Activated CD4-positive, CD25-positive, alpha-beta regulatory T cell treated with anti-CD3 and anti-CD28 coated beads, Interleukin-2, amount 50 U/mL, for 24 hours (primary cell): ENCODE data around the gene SLC25A44.

ENCODE experiments used
- ATAC-seq, 2 donors: fragments of 150-1000 bp; cut with Tn5 transposase; one replicate each; pipeline ENCODE4 v1.10.0; 2021; ENCODE audit warnings: mild to moderate bottlenecking in 1 of 2, moderate library complexity in 1 of 2

Gene SLC25A44, protein sequence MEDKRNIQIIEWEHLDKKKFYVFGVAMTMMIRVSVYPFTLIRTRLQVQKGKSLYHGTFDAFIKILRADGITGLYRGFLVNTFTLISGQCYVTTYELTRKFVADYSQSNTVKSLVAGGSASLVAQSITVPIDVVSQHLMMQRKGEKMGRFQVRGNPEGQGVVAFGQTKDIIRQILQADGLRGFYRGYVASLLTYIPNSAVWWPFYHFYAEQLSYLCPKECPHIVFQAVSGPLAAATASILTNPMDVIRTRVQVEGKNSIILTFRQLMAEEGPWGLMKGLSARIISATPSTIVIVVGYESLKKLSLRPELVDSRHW

DNA sequence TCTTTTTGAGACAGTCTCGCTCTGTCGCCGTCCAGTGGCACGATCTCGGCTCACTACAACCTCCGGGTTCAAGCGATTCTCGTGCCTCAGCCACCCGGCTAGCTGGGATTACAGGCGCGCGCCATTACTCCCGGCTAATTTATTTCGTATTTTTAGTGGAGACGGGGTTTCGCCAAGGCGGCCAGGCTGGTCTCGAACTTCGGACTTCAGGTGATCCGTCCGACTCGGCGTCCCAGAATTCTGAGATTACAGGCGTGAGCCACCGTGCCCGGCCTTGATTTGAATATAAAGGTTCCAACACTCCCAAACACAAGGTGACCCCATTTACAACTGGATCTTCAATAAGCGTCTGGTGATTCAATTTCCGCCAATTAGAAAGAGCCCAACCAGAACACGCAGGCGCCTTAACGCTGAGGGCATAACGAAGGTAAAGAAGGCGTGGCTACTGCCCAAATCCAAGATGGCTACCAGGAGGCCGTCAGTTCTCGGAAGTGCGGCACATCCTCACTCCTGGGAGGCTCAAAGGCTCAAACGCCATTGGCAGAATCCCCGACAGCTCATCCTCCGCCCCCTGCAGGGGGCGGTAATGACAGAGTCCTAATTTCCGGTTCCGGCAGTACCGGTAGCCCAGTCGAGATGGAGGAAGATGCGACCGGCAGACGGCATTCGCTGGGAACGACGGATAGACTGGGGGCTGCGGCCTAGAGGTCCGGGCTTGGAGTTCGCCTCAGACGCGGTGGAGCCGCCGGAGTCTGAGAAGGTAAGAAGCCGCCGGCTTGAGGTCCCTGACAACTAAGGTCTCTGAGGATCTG is at the start of gene SLC25A44:
Gene SLC25A44, plus strand, starts transcription at position 617 of the 812 bp plus-strand sequence. CDS start 5,744 bp downstream, outside the sequence.
- peak; percentile 97 to 98 for ATAC-seq

DNA sequence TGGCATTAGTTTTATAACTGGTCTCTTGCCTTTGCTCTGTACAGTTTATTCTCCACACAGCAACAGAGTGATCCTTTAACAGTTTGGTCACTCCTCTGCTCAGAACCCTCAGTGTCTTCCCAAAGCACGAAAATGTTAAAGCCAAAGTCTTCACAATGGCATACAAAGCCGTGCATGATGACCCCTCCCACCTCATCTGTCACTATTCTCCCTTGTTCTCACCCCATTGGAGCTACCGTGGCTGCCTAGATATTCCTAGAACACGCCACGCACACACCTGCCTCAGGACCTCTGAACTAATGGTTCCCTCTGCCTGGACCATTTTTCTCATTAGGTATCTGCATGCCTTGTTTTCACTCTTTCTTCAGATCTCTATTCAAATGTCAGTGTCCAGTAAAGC is 49.2 kb upstream of the SLC25A44 start:
- no peak for ATAC-seq

DNA sequence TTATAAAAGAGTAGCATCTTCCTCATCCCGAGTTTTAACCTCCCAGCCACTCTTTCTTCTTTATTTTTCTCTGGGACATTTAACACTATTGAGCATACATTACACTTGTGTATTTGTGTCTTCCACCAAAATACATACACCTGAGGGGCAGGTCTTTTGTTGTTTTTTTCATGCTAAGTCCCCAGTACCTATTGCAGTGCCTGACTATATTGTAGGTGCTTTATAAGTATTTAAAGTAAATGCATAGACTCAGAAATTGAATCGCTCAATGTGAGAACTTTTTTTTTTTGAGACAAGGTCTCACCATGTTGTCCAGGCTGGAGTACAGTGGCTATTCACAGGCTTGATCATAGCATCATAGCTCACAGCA is 48.3 kb upstream of the SLC25A44 start:
- ATAC-seq: no peak

DNA sequence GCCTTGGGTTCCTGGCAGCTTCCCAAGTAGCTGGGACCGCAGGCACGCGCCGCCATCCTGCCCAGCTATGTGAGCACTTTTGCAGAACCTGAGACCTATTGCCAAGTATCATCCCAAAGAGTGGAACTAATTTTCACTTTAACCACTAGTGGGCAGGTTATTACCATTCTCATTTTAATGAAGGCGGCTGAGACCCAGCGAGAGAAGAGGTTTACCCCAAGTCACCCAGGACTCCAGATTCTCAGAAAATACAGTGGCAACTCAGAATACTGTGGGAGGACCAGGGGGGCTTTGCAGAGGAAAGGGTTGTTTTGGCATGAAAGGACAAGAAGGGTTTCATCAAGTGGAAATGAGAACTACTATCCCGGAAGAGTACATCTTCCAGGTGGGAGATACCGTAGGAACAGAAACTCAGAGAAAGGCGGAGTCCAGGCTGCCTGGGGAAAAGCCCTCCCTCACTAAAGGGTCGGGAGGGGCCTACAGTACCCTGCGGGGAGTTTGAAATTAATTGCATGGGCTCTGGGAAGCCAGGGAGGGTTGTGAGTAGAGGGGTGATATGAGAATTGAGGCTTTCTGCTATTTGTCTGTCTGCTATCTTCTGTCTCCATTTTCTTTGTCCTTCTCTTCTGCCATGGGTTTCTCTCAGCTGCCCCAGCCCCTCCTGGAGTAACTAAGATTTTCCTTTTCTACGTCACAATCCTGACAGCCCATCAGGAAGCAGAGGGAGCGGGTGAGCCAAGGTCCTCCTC is 47.7 kb upstream of the SLC25A44 start:
- ATAC-seq: peak; percentile 82 to 86

DNA sequence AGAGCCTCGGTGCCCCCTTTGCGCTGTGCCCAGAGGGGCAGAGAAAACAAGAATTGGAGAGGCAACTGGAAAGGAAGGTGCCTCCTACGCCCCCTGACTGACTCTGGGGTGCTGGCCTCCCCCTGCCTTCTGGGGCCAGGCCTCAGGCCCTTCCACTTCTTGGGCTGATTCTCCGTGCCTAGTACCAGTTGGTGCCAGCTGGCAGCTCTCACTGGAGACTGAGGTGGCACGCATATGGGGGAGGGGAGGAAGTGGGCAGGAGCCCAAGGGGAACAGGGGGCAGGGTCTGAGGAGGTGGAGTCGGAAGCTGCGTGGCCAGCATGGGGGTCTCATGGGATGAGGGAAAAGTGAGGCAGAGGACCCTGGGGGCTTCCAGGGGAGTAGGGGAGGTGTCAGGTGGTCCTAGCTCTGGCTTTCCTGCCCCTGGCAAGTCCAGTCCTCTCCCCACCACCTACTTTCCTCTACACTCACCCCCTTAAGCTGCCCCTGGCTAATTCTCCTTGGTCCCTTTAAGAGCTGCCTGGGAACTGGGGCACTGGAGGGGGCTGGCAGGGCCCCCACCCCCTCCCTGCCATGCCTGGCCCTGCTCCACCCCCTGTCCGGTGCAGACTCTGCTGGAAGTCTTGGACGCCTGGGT is 47.0 kb upstream of the SLC25A44 start:
- no peak for ATAC-seq

DNA sequence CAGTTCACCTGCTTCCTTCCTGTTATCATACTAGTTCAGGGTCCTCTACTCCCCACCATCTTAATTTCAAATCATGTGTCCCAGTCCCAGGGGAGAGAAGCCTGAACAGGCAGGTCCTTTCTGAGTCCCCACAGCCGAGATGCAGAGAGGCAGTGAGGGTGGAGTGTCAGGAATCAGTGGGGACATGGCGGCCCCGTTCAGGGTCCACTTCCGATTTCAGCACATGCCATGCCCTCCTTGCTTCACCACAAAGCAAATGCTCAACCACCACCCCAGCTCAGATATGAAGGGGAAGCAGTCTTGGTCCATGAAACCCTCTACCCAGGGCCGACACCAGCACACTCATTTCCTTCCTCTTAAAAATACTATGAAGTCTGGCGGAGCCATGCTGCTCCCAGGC is 45.7 kb upstream of the SLC25A44 start:
- ATAC-seq: no peak

DNA sequence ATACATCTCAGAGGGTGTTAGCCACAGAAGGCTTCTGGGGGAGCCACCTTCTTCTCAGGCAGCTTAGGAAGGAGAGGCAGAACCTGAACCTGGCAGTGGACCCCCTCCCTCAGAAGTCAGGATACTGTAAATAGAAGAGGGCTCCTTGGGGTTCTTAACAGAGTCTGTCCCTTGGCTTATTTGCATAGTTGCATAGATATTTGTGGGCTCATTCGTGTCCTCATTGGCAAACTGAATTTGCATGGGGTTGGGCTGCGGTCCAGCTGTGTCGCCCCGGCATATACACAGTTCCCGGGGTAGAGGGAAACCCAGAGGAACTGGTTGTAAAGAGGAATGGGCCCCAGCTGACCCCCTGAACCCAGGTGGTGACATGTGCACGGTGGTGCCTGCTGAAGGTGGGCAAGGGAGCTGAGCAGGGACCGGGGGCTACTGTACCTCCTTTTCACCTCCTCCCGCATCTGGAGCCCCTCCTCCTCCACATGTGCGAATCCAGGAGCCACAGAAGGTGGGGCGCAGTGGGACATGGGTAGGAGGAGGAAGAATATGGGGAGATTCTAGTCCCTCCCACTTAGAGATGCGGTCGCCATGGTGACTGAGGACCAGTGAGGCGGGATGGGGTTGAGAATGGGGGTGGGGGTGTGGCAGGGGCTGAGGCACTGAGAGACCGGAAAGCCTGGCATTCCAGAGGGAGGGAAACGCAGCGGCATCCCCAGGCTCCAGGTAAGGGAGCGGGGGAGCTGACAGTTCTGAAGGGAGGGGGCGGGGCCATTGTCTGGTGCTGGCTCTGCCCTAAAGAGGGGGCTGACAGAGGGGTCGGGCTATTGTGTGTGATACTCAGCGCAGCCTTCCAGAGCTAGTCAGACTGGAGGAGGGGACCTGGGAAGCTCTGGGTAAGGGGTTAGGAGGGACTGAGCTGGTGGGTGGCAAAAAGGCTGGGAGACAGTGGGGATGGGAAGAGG is 44.3 kb upstream of the SLC25A44 start:
- no peak for ATAC-seq

DNA sequence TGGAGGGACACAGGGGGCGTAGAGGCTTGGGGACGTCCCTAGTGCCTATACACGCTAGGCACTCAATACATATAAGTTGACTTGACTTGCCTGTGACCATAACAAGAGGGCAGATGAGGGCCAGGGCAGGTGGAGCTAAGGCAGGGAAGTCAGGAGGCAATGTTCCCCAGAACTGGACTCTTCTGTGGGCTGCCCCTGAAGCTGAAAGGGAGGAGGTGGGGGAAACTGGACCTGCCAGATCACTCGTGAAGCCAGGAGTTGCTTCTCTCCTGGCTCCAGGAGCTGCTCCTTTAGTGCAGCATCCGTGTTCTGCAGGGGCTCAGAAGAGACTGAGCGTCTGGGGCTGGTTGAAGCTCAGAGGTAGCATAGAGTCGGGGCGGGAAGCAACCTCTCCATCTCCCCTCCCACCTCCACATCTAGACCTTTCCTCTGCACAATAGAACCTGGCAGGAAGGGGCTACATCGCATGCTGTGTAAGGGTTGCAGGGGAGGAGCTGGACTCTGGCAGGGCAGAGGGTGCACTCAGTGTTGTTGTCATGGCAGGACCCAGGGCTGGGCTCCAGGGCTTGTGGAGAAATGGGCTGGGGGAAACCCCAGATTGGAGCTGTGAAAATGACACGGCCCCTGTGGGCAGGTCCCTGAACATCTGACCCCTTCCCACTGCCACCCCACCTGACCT is 43.4 kb upstream of the SLC25A44 start:
- no peak for ATAC-seq

DNA sequence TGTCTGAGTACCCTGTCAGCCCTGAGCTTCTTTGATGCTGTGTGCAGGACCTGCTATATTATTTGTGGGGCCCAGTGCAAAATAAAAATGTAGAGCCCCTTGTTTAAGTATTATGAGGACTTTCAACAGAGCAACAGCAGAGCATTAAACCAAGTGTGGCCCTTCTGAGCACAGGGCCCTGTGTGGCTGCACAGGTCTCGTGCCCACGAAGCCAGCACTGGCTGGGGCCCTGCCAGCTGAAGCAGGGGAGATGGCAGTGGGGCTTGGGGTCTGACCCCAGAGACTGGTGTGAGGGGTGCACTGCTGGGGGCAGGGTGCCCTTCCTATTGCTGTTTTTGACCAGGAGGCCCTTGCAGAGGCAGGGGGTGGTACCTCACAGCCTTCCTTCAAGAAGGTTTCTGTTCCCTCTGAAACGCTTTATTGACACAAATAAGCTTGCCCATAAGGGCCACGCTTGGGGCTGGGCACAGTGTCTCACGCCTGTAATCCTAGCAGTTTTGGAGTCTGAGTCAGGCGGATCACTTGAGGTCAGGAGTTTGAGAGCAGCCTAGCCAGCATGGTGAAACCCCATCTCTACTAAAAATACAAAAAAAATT is 42.7 kb upstream of the SLC25A44 start:
- ATAC-seq: no peak

DNA sequence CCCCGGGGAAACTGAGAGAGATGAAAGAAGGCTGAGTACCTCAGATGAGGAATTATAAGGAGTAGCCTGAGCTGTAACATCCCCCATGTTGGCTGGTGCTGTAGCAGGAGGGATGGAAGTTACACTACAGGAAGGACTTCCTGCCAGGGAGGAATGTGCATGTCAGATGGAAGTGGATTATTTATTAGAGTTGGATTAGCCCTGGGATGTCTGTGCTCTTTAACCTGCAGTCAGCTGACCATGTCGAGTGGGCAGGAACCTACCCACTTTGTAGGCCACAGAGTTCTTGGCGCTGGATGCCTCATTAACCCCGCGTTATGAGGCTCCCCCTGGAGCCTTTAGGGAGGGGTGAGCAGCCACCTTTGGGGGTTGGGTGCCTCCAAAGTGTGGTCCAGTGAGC is 41.3 kb upstream of the SLC25A44 start:
- no peak for ATAC-seq

DNA sequence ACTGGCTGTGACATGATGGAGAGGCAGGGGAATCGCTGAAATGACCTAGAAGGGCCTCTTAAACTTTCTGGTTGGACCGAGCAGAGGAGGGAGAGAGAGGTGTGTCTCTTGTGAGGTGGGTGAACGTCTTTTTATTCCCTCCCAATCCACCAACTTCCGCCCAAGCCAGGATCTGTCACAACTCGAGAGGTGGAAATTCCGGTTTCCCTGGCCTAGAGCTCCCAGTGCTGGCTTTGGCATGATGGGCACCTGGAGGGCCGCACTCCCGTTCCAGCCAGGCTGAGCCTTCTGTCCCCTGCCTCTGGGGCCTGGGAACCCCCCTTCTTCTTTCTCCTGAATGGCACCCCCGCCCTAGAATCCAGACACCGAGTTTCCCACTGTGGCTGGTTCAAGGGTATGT is 40.5 kb upstream of the SLC25A44 start, which contains the start of gene SEMA4A:
Gene SEMA4A, plus strand, starts transcription at position 224 of the 400 bp plus-strand sequence. CDS start 994 bp downstream, outside the sequence.
- no peak for ATAC-seq

DNA sequence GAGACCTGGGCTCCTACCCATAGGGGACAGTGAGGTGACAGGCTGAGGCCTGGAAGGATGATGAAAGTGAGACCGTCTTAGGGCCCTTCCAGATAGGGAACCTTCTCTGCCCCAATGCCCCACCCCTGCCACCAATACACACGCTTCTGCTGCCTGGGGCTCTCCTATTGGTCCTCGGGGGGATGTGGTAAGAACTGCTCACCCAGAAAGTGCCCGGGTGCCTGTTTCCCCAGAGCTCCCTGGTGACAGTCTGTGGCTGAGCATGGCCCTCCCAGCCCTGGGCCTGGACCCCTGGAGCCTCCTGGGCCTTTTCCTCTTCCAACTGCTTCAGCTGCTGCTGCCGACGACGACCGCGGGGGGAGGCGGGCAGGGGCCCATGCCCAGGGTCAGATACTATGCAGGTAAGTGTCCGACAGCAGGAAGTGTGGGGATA is 39.6 kb upstream of the SLC25A44 start:
- ATAC-seq: peak; percentile 74 to 77

DNA sequence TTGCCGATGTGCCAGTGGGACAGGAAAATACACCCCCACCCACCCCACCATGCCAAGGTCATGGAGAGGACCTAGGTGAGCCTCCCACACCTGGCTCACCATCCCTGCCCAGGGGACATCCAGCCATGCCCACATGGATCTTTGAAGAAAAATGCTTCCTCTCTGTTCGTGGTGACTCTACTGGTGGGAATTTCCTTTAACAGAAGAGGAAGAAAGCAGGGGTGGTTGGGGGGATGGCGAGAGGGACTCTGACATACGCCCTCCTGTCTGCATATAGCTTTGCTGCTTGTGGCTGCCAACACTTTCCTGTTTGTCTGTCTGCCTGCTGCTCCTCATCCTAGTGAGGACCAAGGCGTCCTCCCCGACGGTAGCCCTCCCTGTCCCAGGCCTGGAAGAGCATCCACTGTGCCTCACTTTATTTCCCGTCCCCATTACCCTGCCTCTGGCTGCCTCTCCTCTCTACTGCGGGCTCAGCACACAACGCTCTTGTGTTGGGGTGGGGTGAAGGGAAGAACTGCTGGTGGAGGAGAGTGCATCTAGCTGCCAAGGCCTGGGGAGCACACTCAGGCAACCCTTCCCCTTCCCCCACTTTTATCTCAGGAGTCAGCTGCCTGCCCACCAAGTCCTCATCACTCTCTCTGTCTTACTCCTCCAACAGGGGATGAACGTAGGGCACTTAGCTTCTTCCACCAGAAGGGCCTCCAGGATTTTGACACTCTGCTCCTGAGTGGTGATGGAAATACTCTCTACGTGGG is 38.0 kb upstream of the SLC25A44 start:
- ATAC-seq: no peak

DNA sequence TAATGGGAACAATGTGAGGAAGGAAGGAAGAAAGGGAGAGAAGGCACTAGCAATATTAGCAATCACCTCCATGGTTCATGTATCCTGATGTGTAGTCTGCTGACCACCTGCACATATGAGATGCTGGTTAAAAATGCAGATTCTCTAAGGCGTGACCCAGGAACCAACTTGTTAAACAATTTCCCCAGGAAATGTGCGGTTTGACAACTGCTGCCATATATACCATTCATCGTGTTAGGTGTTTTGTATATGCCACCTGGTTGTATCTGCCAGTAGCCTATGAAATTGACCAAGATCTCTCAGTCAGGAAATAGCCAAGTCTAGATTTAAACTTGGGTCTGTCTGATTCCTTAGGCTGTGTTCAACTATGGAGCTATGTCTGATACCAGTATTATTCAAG is 36.4 kb upstream of the SLC25A44 start:
- no peak for ATAC-seq

DNA sequence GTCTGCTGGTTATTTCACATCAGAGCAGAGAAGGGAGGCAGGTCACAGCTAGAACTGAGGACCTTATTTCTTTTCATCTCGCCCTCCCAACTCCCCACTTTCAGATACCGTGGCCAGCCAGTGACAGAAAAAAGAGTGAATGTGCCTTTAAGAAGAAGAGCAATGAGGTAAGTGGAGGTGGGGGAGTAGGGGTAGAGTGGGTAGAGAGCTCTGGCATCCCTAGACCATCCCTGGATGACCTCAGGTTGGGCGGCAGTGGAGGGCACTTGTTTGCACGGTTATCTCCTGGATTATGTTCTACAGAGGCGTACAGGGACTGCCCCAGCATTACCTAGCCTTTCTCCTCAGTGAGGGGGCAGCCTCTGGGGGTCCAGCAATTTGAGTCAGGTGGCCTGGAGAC is 35.9 kb upstream of the SLC25A44 start:
- no peak for ATAC-seq

DNA sequence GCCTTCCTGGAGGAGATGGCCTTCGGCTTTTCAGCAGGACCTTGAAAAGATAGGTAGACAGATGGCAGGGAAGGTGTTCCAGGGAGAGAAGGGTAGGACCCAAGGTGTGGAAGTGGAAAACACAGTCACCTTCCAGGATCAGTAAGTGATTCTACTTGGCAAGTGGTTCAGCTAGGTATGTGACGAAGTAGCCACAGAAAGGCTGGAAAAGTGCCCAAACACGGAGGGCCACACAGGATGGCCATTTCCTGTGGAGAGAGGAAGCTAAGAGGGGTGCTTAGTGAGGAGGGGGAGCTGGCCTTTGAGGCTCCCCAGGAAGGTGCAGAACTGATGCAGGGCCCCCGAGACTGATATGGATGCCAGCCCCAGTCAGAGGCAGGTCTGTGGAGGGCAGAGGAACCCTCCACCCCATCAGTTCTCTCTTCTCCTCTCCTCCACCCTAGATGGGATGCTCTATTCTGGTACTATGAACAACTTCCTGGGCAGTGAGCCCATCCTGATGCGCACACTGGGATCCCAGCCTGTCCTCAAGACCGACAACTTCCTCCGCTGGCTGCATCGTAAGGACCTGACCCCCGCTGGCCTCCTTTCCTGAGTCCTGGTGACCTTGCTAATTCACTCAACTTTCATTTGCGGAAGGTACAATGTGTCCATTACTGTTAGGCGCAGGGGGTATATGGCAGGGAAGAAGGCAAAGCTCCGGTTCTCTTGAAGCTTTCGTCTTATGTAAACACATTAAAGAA is 33.7 kb upstream of the SLC25A44 start:
- ATAC-seq: no peak

DNA sequence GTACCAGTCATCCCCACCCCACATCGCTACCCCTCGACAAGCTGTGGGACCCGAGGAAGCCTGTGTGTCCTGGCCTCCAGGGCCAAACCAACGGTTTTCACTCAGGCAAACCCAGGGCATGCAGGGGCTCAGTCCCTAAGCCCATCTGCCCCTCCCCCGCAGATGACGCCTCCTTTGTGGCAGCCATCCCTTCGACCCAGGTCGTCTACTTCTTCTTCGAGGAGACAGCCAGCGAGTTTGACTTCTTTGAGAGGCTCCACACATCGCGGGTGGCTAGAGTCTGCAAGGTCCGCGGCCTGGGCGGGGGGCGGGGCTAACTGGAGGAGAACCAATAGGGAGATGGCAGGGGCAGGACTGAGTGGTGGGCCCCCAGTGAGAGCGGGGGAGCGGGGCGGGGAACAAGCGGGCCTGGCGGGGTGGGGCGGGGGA is 33.1 kb upstream of the SLC25A44 start:
- peak; percentile 79 to 81 for ATAC-seq

DNA sequence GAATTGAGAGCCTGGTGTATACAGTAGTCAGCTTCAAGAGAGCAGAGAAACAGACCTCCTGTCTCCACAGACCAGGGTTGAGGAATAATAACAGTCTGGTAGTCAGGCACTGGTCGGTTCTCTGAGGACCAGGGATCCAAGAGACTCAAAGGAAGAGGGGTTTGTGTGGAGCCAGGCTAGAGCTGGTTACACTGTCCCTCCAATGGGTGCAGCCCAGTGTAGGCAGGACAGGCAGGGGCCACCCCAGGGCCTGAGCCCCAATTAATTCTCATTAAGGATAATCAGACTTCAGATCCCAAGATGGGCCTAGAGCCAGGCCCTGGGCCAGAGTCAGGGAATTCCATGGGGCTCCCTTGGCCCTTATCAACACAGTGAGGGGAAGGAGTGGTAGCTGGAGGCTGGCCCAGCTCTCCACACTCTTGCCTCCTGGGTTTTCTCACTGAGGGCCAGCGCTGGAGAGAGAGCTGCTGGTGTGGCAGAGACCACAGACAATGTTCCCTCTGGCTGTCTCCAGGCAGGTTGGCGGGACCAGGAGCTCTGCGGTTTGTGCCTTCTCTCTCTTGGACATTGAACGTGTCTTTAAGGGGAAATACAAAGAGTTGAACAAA is 31.4 kb upstream of the SLC25A44 start:
- ATAC-seq: no peak

DNA sequence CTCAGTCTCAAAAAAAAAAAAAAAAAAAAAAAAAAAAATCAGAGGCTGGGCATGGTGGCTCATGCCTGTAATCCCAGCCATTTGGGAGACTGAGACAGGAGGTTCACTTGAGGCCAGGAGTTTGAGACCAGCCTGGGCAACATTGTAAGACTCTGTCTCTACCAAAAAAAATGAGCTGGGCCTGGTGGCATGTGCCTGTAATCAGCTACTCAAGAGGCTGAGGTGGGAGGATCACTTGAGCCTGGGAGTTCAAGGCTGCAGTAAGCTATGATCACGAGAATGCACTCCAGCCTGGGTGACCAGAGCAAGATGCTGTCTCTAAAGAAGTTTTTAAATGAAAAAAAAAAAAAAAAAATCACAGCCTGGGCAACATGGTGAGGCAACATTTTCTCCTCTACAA is 30.2 kb upstream of the SLC25A44 start:
- ATAC-seq: no peak
